HepG2 (cell line): ENCODE data around the gene ARHGAP26. TPM values are rescaled to one million over a fixed set of nuclear protein-coding genes. Genes with fewer than 3 reads are reported as not detected.

Experiments used
- ATAD3A ChIP-seq: sonication (generic); formaldehyde crosslinking; IDR thresholded peaks from 2 replicates; pipeline ENCODE4 v1.4.0; 2020; ENCODE audit warnings: missing genetic modification reagents
- BRF2 ChIP-seq: sonication (generic); formaldehyde crosslinking; IDR thresholded peaks from 2 replicates; pipeline ENCODE4 v1.8.1; 2022; ENCODE audit warnings: mild to moderate bottlenecking, missing genetic modification reagents
- CBX2 ChIP-seq, 2 experiments: fragments of 200-600 bp in 1 of 2; sonication (generic); formaldehyde crosslinking in 1 of 2; IDR thresholded peaks; 2 replicates each; pipeline versions ENCODE4 v1.7.0 to v1.8.1; 2018 to 2022; ENCODE audit warnings: low read depth in 2 of 2, low read length in 1 of 2, mild to moderate bottlenecking in 1 of 2, missing genetic modification reagents in 1 of 2
- ERF ChIP-seq: IDR thresholded peaks from 2 replicates; pipeline ENCODE4 v1.6.1; 2018; ENCODE audit warnings: missing biosample characterization, missing genetic modification reagents
- GATAD2A ChIP-seq: IDR thresholded peaks from 2 replicates; pipeline ENCODE4 v1.6.1; 2016
- HIC2 ChIP-seq: sonication (generic); formaldehyde crosslinking; IDR thresholded peaks from 2 replicates; pipeline ENCODE4 v1.9.0; 2022; ENCODE audit warnings: low read depth, missing genetic modification reagents
- KDM3A ChIP-seq: IDR thresholded peaks from 2 replicates; pipeline ENCODE4 v1.6.1; 2018; ENCODE audit warnings: low read depth, missing compliant biosample characterization
- KLF11 ChIP-seq: IDR thresholded peaks from 2 replicates; pipeline ENCODE4 v1.6.1; 2016; ENCODE audit warnings: missing compliant biosample characterization
- PHF21A ChIP-seq: sonication (generic); formaldehyde crosslinking; IDR thresholded peaks from 2 replicates; pipeline ENCODE4 v1.5.0; 2020; ENCODE audit warnings: mild to moderate bottlenecking, missing genetic modification reagents
- SETDB1 ChIP-seq: sonication (generic); formaldehyde crosslinking; IDR thresholded peaks from 2 replicates; pipeline ENCODE4 v1.5.1; 2020; ENCODE audit warnings: missing genetic modification reagents, mild to moderate bottlenecking, borderline replicate concordance
- SNAPC2 ChIP-seq: sonication (generic); formaldehyde crosslinking; IDR thresholded peaks from 2 replicates; pipeline ENCODE4 v1.8.1; 2022; ENCODE audit warnings: mild to moderate bottlenecking, missing genetic modification reagents
- THYN1 ChIP-seq: sonication (generic); formaldehyde crosslinking; IDR thresholded peaks from 2 replicates; pipeline ENCODE4 v1.8.1; 2023; ENCODE audit warnings: low read depth, mild to moderate bottlenecking, moderate library complexity, missing genetic modification reagents, borderline replicate concordance
- YEATS2 ChIP-seq: sonication (generic); formaldehyde crosslinking; IDR thresholded peaks from 2 replicates; pipeline ENCODE4 v1.4.0; 2020; ENCODE audit warnings: missing genetic modification reagents, borderline replicate concordance
- ZBTB21 ChIP-seq: sonication (generic); formaldehyde crosslinking; IDR thresholded peaks from 2 replicates; pipeline ENCODE4 v1.4.0; 2020; ENCODE audit warnings: missing genetic modification reagents
- ZBTB7A ChIP-seq: sonication (generic); formaldehyde crosslinking; IDR thresholded peaks from 2 replicates; pipeline ENCODE4 v1.8.0; 2022; ENCODE audit warnings: mild to moderate bottlenecking, missing genetic modification reagents
- ZHX1 ChIP-seq: sonication (generic); formaldehyde crosslinking; IDR thresholded peaks from 2 replicates; pipeline ENCODE4 v1.8.1; 2022; ENCODE audit warnings: low read depth, mild to moderate bottlenecking, missing genetic modification reagents
- ZIK1 ChIP-seq: sonication (generic); formaldehyde crosslinking; IDR thresholded peaks from 2 replicates; pipeline ENCODE4 v1.5.0; 2020; ENCODE audit warnings: mild to moderate bottlenecking, low read depth, missing genetic modification reagents, borderline replicate concordance
- ZMAT3 ChIP-seq: sonication (generic); formaldehyde crosslinking; conservative IDR thresholded peaks from 2 replicates; pipeline ENCODE4 v1.7.0; 2021; ENCODE audit warnings: missing genetic modification reagents
- ZNF136 ChIP-seq: sonication (generic); formaldehyde crosslinking; IDR thresholded peaks from 2 replicates; pipeline ENCODE4 v1.8.1; 2022; ENCODE audit warnings: low read depth, mild to moderate bottlenecking, moderate library complexity, missing genetic modification reagents
- ZNF558 ChIP-seq: sonication (generic); formaldehyde crosslinking; IDR thresholded peaks from 2 replicates; pipeline ENCODE4 v1.9.0; 2022; ENCODE audit warnings: mild to moderate bottlenecking, missing genetic modification reagents, borderline replicate concordance
- ZNF589 ChIP-seq: sonication (generic); formaldehyde crosslinking; conservative IDR thresholded peaks from 2 replicates; pipeline ENCODE4 v1.8.0; 2022; ENCODE audit warnings: mild to moderate bottlenecking, moderate library complexity, missing genetic modification reagents
- polyA plus RNA-seq, 8 experiments: library from polyadenylated mRNA; depleted of rRNA in 3 of 8; stranded (reverse) in 7 of 8; unstranded in 1 of 8; fragments of >200 nt; fragmentation: Illumina TruSeq in 4 of 8; extraction: Trizol in 4 of 8; gene quantifications; 2 replicates each; pipeline versions ENCODE4 v1.2.1 to v1.2.3, GENCODE V29; 2011 to 2016; ENCODE audit warnings: low read depth in 4 of 8, missing spikeins in 1 of 8, mixed read lengths in 1 of 8; ENCODE audit not compliant: insufficient read depth in 1 of 8
- total RNA-seq, 5 experiments: library from RNA; depleted of rRNA; stranded (reverse); fragments of >200 nt; fragmentation: Illumina TruSeq; extraction: Trizol; gene quantifications; 2 replicates each; pipeline ENCODE4 v1.2.3, GENCODE V29; 2016; ENCODE audit warnings: low read depth in 1 of 5
- TF ChIP-seq, protein P1 (sequence below): sonication (generic); formaldehyde crosslinking; IDR thresholded peaks from 2 replicates; pipeline ENCODE4 v1.4.0; 2020; ENCODE audit warnings: missing genetic modification reagents

Gene ARHGAP26
- total and polyA plus RNA-seq, 2 of the 13 experiments (the other 11 are each of a cell fraction or from before 2014, with no cell fraction given) = 9.6 to 18.2 TPM

- no peak for TF ChIP-seq ZHX1 (CRISPR knock-in tag)
- no peak for TF ChIP-seq ERF (CRISPR knock-in tag)
- TF ChIP-seq ZMAT3 (CRISPR knock-in tag) = no peak
- no peak for TF ChIP-seq CBX2 (IDR thresholded peaks at IDR 0.05; ENCODE audit: low read depth, low read length)
- TF ChIP-seq CBX2 (CRISPR knock-in tag; IDR thresholded peaks at IDR 0.05; ENCODE audit: low read depth) = no peak
- TF ChIP-seq ZNF558 (CRISPR knock-in tag) = no peak
- 0 out of 2 replicates have a peak, but pooled peaks have one; percentile 20 for TF ChIP-seq ZIK1 (CRISPR knock-in tag)
- TF ChIP-seq KLF11 (CRISPR knock-in tag) = no peak
- no peak for TF ChIP-seq YEATS2 (CRISPR knock-in tag)
- no peak for TF ChIP-seq THYN1 (CRISPR knock-in tag)
- TF ChIP-seq ZNF589 (CRISPR knock-in tag) = no peak
- no peak for TF ChIP-seq KDM3A (CRISPR knock-in tag)
- TF ChIP-seq BRF2 (CRISPR knock-in tag) = no peak
- no peak for TF ChIP-seq ZBTB7A (CRISPR knock-in tag)
- no peak for TF ChIP-seq ZNF136
- peak; percentile 50 for TF ChIP-seq GATAD2A (CRISPR knock-in tag)
- no peak for TF ChIP-seq SNAPC2 (CRISPR knock-in tag)
- no peak for TF ChIP-seq HIC2
- TF ChIP-seq, protein P1, sequence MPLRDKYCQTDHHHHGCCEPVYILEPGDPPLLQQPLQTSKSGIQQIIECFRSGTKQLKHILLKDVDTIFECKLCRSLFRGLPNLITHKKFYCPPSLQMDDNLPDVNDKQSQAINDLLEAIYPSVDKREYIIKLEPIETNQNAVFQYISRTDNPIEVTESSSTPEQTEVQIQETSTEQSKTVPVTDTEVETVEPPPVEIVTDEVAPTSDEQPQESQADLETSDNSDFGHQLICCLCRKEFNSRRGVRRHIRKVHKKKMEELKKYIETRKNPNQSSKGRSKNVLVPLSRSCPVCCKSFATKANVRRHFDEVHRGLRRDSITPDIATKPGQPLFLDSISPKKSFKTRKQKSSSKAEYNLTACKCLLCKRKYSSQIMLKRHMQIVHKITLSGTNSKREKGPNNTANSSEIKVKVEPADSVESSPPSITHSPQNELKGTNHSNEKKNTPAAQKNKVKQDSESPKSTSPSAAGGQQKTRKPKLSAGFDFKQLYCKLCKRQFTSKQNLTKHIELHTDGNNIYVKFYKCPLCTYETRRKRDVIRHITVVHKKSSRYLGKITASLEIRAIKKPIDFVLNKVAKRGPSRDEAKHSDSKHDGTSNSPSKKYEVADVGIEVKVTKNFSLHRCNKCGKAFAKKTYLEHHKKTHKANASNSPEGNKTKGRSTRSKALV (CRISPR knock-in tag) = no peak
- TF ChIP-seq PHF21A (CRISPR knock-in tag) = 0 out of 2 replicates have a peak, but pooled peaks have one; percentile 17
- no peak for TF ChIP-seq SETDB1 (CRISPR knock-in tag)
- no peak for TF ChIP-seq ATAD3A (CRISPR knock-in tag)
- no peak for TF ChIP-seq ZBTB21 (CRISPR knock-in tag)
Observed at GRCh38 chr5:143182901-143183820, 413.0 kb downstream of the ARHGAP26 start (continued).
